GM18520 (cell line): Measurements from ENCODE around the gene FBXO31.
"Not testable (repeated sequence)": the region's sequence is repeated elsewhere in the genome, so short reads cannot be mapped to it uniquely, and the experiment has no call there.

Experiments used
- ATAC-seq: cut with Tn5 transposase; IDR thresholded peaks from one replicate; pipeline ENCODE4 v1.9.1; 2021; ENCODE audit not compliant: unreplicated experiment

Gene FBXO31

GRCh38 chr16:87344931-87345631, 38.5 kb downstream of the FBXO31 start:
- ATAC-seq: no peak

- ATAC-seq: no peak
Observed at GRCh38 chr16:87344165-87344930, 39.2 kb downstream of the FBXO31 start.

GRCh38 chr16:87343753-87344050, 39.9 kb downstream of the FBXO31 start:
- ATAC-seq: no peak

GRCh38 chr16:87342978-87343752, 40.4 kb downstream of the FBXO31 start:
- no peak for ATAC-seq

- no peak for ATAC-seq
Observed at GRCh38 chr16:87342504-87342903, 41.1 kb downstream of the FBXO31 start.

- no peak for ATAC-seq
Observed at GRCh38 chr16:87340198-87340597, 43.4 kb downstream of the FBXO31 start.

GRCh38 chr16:87339724-87340105, 43.9 kb downstream of the FBXO31 start:
- not testable (repeated sequence) for ATAC-seq

- ATAC-seq: no peak
Observed at GRCh38 chr16:87339086-87339723, 44.4 kb downstream of the FBXO31 start.

GRCh38 chr16:87338155-87338765, 45.3 kb downstream of the FBXO31 start:
- ATAC-seq: no peak

GRCh38 chr16:87337262-87337771, 46.3 kb downstream of the FBXO31 start:
- ATAC-seq: no peak

GRCh38 chr16:87336434-87337240, 46.9 kb downstream of the FBXO31 start:
- no peak for ATAC-seq

- no peak for ATAC-seq
Observed at GRCh38 chr16:87335625-87336433, 47.7 kb downstream of the FBXO31 start.

- ATAC-seq: no peak
Observed at GRCh38 chr16:87334651-87335624, 48.6 kb downstream of the FBXO31 start.

GRCh38 chr16:87333581-87334331, 49.8 kb downstream of the FBXO31 start:
- ATAC-seq: no peak

GRCh38 chr16:87333101-87333500, 50.5 kb downstream of the FBXO31 start:
- no peak for ATAC-seq

- no peak for ATAC-seq
Observed at GRCh38 chr16:87332150-87332549, 51.4 kb downstream of the FBXO31 start.

GRCh38 chr16:87331241-87331801, 52.3 kb downstream of the FBXO31 start:
- no peak for ATAC-seq
